Esophagus squamous epithelium (tissue), 4 donors: ENCODE data around the gene CCDC51.
"Not testable (repeated sequence)": the region's sequence is repeated elsewhere in the genome, so short reads cannot be mapped to it uniquely, and the experiment has no call there.

Source experiments
- CTCF ChIP-seq, 6 experiments: fragments of 450-650 bp in 4 of 6; fragments of 200-600 bp in 2 of 6; sonication (generic) in 2 of 6; IDR thresholded peaks; one replicate each; pipeline ENCODE4 v1.5.1; 2016 to 2019; ENCODE audit warnings: antibody characterized with exemption in 6 of 6, mild to moderate bottlenecking in 4 of 6, moderate library complexity in 4 of 6
- POLR2A ChIP-seq, 4 donors: fragments of 450-650 bp; IDR thresholded peaks; one replicate each; pipeline ENCODE4 v1.6.1; 2017; ENCODE audit warnings: antibody characterized with exemption in 4 of 4, mild to moderate bottlenecking in 4 of 4, moderate library complexity in 3 of 4

- not testable (repeated sequence) for TF ChIP-seq POLR2A, CTCF (IDR thresholded peaks at IDR 0.05)
Measured at GRCh38 chr3:48474031-48474430, 34.1 kb upstream of the CCDC51 start.
